Neural progenitor cell (in vitro differentiated cells): ENCODE measurements around the gene CORO7. TPM values are rescaled to one million over a fixed set of nuclear protein-coding genes. Genes with fewer than 3 reads are reported as not detected.

Source experiments
- DNase-seq: peaks from one replicate; pipeline ENCODE4 v3.0.0-alpha.2; 2016; ENCODE audit warnings: low spot score
- H2AFZ ChIP-seq: fragments of 200-600 bp; sonication (generic); replicated peaks from 2 replicates; pipeline ENCODE4 v1.6.1; 2016; ENCODE audit warnings: antibody characterized with exemption
- H3F3A ChIP-seq: fragments of 200-600 bp; sonication (generic); 2 replicates; pipeline ENCODE4 v1.6.1; 2016; ENCODE audit warnings: antibody characterized with exemption, low read depth
- H3K27ac ChIP-seq: fragments of 200-600 bp; sonication (generic); 2 replicates; pipeline ENCODE4 v1.5.1; 2016; ENCODE audit warnings: mild to moderate bottlenecking
- H3K27me3 ChIP-seq: fragments of 200-600 bp; sonication (generic); 2 replicates; pipeline ENCODE4 v1.6.1; 2016; ENCODE audit warnings: mild to moderate bottlenecking, moderate library complexity
- H3K36me3 ChIP-seq: fragments of 200-600 bp; sonication (generic); 2 replicates; pipeline ENCODE4 v1.5.1; 2016
- H3K4me1 ChIP-seq: fragments of 200-600 bp; sonication (generic); 2 replicates; pipeline ENCODE4 v1.6.1; 2016; ENCODE audit warnings: mixed run types
- H3K4me2 ChIP-seq: fragments of 200-600 bp; sonication (generic); 2 replicates; pipeline ENCODE4 v1.6.1; 2016
- H3K4me3 ChIP-seq: fragments of 200-600 bp; sonication (generic); 2 replicates; pipeline ENCODE4 v1.5.1; 2016
- H3K79me2 ChIP-seq: fragments of 200-600 bp; sonication (generic); 2 replicates; pipeline ENCODE4 v1.6.1; 2016; ENCODE audit warnings: low read depth
- H3K9ac ChIP-seq: fragments of 200-600 bp; sonication (generic); 2 replicates; pipeline ENCODE4 v1.6.1; 2016
- H3K9me3 ChIP-seq: fragments of 200-600 bp; sonication (generic); 2 replicates; pipeline ENCODE4 v1.5.1; 2016; ENCODE audit warnings: low read depth
- H4K20me1 ChIP-seq: fragments of 200-600 bp; sonication (generic); 2 replicates; pipeline ENCODE4 v1.6.1; 2016; ENCODE audit warnings: low read depth
- H3K27ac Mint-ChIP-seq: 3 replicates; pipeline ENCODE4 v1.8.0; 2021; ENCODE audit warnings: mixed read lengths
- H3K27me3 Mint-ChIP-seq: 2 replicates; pipeline ENCODE4 v1.8.0; 2022; ENCODE audit warnings: low read depth, mild to moderate bottlenecking, inconsistent platforms, moderate library complexity, mixed read lengths; ENCODE audit not compliant: insufficient read depth
- H3K36me3 Mint-ChIP-seq: 3 replicates; pipeline ENCODE4 v1.8.0; 2021; ENCODE audit warnings: mixed read lengths
- H3K4me1 Mint-ChIP-seq: 3 replicates; pipeline ENCODE4 v1.8.0; 2021; ENCODE audit warnings: mixed read lengths
- H3K4me3 Mint-ChIP-seq: 3 replicates; pipeline ENCODE4 v1.8.0; 2021; ENCODE audit warnings: mild to moderate bottlenecking, moderate library complexity, mixed read lengths
- H3K9me3 Mint-ChIP-seq: 3 replicates; pipeline ENCODE4 v1.8.0; 2020; ENCODE audit warnings: mixed read lengths
- EZH2 ChIP-seq: fragments of 200-600 bp; sonication (generic); IDR thresholded peaks from 2 replicates; pipeline ENCODE4 v1.6.1; 2017; ENCODE audit warnings: antibody characterized with exemption, mild to moderate bottlenecking, moderate library complexity
- EZH2phosphoT487 ChIP-seq: fragments of 200-600 bp; sonication (generic); IDR thresholded peaks from 2 replicates; pipeline ENCODE4 v1.6.1; 2017; ENCODE audit warnings: antibody characterized with exemption
- total RNA-seq: library from RNA; depleted of rRNA; stranded (reverse); fragments of >200 nt; gene quantifications from 2 replicates; pipeline ENCODE4 v1.2.3, GENCODE V29; 2015; ENCODE audit warnings: low replicate concordance
- TF ChIP-seq, protein P1 (sequence below): fragments of 200-600 bp; sonication (generic); IDR thresholded peaks from 2 replicates; pipeline ENCODE4 v1.5.1; 2017; ENCODE audit warnings: antibody characterized with exemption, mild to moderate bottlenecking

Gene CORO7
- total RNA-seq, 1 donor from 2014 or later: 6.8 TPM

DNA sequence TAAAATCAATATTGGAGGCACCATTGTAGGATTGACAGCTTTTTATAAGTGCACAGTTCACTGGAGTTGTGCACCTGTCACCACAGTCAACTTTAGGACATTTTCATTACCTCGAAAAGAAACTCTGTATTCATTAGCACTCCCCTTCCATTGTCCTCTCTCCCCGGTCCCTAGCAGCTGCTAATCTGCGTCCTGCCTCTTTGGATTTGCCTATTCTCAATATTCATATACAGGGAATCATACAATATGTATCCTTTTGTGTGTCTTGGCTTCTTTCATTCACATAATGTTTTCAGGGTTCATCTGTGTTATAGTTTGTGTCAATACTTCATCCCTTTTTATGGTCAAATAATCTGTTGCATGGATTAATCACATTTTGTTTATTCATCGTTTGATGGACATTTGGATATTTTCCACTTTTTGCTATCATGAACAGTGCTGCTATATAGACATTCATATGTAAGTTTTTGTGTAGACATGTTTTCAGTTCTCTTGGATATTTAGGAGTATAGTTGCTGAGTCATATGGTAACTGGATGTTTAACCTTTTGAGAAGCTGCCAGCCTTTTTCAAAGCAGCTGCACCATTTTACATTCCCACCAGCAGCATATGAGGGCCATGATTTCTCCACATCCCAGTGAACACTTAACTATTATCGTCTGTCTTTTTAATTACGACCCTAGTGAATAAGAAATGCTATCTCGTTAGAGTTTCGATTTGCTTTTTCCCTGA lies 19.1 kb upstream of the CORO7 start:
- peaks cover 9% of the 10 kb centered on the region for H3K79me2 ChIP-seq
- H4K20me1 ChIP-seq: no peaks in the 10 kb centered on the region
- H3K9me3 ChIP-seq: no peaks in the 10 kb centered on the region
- no peak overlapping the region for H3K9ac ChIP-seq
- H3K4me2 ChIP-seq: no peak overlapping the region
- Mint-ChIP-seq H3K4me1 (no peaks in the 10 kb centered on the region), H3K9me3 (no peaks in the 10 kb centered on the region), H3K27me3 (no peaks in the 10 kb centered on the region), H3K36me3 (peaks cover 15% of the 10 kb centered on the region), H3K4me3 (no peak overlapping the region), H3K27ac (no peak overlapping the region)
- peaks cover 4% of the 10 kb centered on the region for H3K36me3 ChIP-seq
- TF ChIP-seq EZH2 (no peak), EZH2phosphoT487 (no peak)
- TF ChIP-seq, protein P1, sequence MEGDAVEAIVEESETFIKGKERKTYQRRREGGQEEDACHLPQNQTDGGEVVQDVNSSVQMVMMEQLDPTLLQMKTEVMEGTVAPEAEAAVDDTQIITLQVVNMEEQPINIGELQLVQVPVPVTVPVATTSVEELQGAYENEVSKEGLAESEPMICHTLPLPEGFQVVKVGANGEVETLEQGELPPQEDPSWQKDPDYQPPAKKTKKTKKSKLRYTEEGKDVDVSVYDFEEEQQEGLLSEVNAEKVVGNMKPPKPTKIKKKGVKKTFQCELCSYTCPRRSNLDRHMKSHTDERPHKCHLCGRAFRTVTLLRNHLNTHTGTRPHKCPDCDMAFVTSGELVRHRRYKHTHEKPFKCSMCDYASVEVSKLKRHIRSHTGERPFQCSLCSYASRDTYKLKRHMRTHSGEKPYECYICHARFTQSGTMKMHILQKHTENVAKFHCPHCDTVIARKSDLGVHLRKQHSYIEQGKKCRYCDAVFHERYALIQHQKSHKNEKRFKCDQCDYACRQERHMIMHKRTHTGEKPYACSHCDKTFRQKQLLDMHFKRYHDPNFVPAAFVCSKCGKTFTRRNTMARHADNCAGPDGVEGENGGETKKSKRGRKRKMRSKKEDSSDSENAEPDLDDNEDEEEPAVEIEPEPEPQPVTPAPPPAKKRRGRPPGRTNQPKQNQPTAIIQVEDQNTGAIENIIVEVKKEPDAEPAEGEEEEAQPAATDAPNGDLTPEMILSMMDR: no peak
- no peak for DNase-seq
- no peaks in the 10 kb centered on the region for H3K27me3 ChIP-seq
- H3K4me1 ChIP-seq: no peaks in the 10 kb centered on the region
- no peak overlapping the region for H3K27ac ChIP-seq
- H2AFZ ChIP-seq: no peak overlapping the region
- no peak overlapping the region for H3K4me3 ChIP-seq
- peaks cover 4% of the 10 kb centered on the region for H3F3A ChIP-seq

DNA sequence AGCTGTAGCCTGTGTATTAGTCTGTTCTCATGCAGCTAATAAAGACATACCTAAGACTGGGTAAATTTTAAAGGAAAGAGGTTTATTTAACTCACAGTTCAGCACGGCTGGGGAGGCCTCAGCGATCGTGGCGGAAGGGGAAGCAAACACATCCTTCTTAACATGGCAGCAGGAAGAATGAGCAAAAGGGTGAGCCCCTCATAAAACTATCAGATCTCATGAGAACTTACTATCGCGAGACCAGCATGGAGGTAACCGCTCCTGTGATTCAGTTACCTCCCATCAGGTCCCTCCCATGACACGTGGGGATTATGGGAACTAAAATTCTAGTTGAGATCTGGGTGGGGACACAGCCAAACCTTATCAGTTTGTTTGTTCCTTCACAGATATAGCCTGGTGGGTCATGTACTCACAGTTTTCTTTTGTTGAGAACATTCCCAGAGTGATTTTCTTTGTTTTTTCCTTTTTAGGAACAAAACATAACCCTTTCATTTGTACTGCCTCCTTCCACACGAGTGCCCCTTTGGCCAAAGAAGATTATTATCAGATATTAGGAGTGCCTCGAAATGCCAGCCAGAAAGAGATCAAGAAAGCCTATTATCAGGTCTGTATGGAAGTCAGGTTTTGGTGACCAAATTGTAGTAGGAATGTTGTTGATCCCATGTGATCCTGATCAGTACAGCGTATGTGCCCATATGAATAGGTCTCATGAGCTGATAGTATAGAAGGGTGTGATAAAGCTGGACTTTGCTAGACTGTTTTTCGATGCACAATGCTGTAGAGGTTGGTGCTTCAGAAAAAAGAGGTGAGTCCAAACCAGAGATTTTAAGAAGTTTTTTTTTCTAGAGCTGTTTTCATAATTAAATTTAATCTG lies 17.8 kb upstream of the CORO7 start:
- Histone ChIP-seq H3F3A (peaks cover 4% of the 10 kb centered on the region), H3K9me3 (no peaks in the 10 kb centered on the region), H4K20me1 (no peaks in the 10 kb centered on the region), H3K4me3 (no peak overlapping the region), H3K4me2 (no peak overlapping the region), H3K27me3 (no peaks in the 10 kb centered on the region), H3K9ac (no peak overlapping the region), H2AFZ (no peak overlapping the region), H3K79me2 (peaks cover 19% of the 10 kb centered on the region), H3K36me3 (peaks cover 4% of the 10 kb centered on the region), H3K27ac (no peak overlapping the region), H3K4me1 (no peaks in the 10 kb centered on the region)
- no peak for DNase-seq
- H3K9me3 Mint-ChIP-seq: no peaks in the 10 kb centered on the region
- H3K27me3 Mint-ChIP-seq: no peaks in the 10 kb centered on the region
- no peak overlapping the region for H3K4me3 Mint-ChIP-seq
- H3K4me1 Mint-ChIP-seq: no peaks in the 10 kb centered on the region
- no peak overlapping the region for H3K27ac Mint-ChIP-seq
- peaks cover 17% of the 10 kb centered on the region for H3K36me3 Mint-ChIP-seq
- no peak for TF ChIP-seq EZH2phosphoT487
- TF ChIP-seq, protein P1: no peak
- TF ChIP-seq EZH2: no peak

DNA sequence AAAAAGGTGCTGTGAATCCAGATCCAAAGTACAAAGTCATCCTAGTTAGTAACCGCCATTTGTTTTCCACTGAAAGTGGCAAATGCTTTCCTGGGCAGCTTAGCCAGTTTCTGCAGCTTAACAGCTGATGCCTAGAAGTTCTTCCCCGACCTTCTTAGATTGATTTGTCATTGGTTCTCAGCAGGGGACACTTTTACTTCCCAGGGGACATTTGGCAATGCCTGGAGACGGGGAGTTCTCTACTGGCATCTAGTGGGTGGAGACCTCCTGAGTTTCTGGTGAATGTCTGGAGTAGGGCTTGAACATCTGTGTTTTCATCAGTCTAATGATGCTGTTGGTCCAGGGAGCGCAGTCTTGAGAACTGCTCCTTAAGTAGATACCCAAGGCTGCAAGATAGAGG lies 16.8 kb upstream of the CORO7 start:
- Histone ChIP-seq H3K9ac (peak overlapping the region; percentile 32), H3K27me3 (no peaks in the 10 kb centered on the region), H3K79me2 (peaks cover 28% of the 10 kb centered on the region), H3K4me1 (no peaks in the 10 kb centered on the region), H3F3A (peaks cover 4% of the 10 kb centered on the region), H3K36me3 (peaks cover 4% of the 10 kb centered on the region), H2AFZ (no peak overlapping the region), H4K20me1 (peaks cover 2% of the 10 kb centered on the region), H3K27ac (no peak overlapping the region), H3K9me3 (no peaks in the 10 kb centered on the region), H3K4me2 (no peak overlapping the region), H3K4me3 (no peak overlapping the region)
- TF ChIP-seq EZH2phosphoT487: no peak
- TF ChIP-seq, protein P1: no peak
- TF ChIP-seq EZH2: no peak
- Mint-ChIP-seq H3K27me3 (no peaks in the 10 kb centered on the region), H3K27ac (peak overlapping the region; percentile 13), H3K4me3 (no peak overlapping the region), H3K9me3 (no peaks in the 10 kb centered on the region), H3K4me1 (no peaks in the 10 kb centered on the region), H3K36me3 (peaks cover 21% of the 10 kb centered on the region)
- DNase-seq: no peak
